Measurements from ENCODE around the gene ZNF423.

Gene ZNF423

DNA sequence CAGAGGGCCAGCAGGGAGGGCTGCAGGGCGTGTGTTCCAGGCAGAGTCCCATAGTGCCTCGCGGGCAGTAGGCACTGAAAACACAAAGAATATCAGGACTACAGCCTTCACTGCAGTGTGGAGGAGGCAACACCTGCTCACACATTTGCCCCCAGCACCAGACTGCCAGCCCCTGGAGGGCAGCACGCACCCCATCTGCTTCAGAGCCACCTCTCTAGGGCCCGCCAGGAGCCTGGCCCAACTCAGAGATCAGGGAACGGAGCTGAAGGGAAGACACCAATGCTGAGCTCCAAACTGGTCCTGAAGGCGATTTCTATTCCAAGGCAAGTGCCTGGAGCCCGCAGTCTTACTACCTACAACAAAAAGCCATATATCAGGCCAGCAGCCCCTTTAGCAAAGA, 130.3 kb downstream of the ZNF423 start:
- H3K27ac ChIP-seq (ENCODE audit: low read depth, low read length) = no peak overlapping the region
- no peaks in the 10 kb centered on the region for H3K27me3 ChIP-seq (ENCODE audit: control insufficient read depth, insufficient read depth, low read length)
- no peaks in the 10 kb centered on the region for H3K9me3 ChIP-seq (ENCODE audit: control insufficient read depth, insufficient read depth, low read length)
- no peak overlapping the region for H3K9ac ChIP-seq (ENCODE audit: low read depth, low read length)
- no peak overlapping the region for H3K4me3 ChIP-seq (ENCODE audit: low read depth, low read length)
- H3K4me1 ChIP-seq (ENCODE audit: control insufficient read depth, insufficient read depth, low read length) = no peaks in the 10 kb centered on the region
- H3K36me3 ChIP-seq (ENCODE audit: control insufficient read depth, insufficient read depth, low read length) = peaks cover 14% of the 10 kb centered on the region

DNA sequence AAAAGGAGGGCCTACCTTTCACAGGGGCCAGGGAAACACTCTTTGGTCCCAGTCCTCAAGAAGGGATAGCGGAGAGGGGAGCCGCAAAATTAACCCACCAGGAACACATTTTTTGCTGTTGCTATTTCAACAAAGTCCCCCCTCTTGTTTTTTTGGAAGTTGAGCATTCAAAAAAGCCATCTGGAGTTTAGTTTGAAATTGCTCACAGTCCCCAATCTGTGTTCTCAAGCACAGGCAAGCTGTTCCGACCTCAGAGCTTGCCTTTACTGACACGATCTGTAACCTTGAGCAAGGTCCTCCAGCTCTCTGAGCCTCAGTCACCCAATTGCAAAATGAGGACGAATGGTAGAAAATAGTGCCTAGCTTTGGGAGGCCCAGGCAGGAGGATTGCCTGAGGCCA, 131.1 kb downstream of the ZNF423 start:
- no peaks in the 10 kb centered on the region for H3K27me3 ChIP-seq (ENCODE audit: control insufficient read depth, insufficient read depth, low read length)
- H3K4me3 ChIP-seq (ENCODE audit: low read depth, low read length) = no peak overlapping the region
- H3K9ac ChIP-seq (ENCODE audit: low read depth, low read length) = no peak overlapping the region

DNA sequence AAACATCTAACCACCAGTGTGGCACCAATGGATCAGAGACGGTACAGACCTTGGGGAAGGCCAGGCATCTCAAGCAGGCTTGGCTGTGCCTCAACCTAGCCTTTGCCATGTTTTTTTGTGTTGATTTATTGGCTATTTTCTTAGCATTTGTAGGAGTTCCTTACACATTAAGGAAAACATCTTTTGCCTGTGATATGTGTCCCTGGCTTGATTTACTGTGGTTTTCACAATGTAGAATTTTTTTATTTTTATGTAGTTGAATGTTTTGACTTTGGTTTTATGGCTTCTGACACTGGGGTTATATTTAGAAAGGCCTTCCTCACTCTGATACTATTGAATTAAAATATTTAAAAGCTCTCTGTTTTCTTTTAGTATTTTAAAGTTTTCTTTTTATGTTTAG, 132.6 kb downstream of the ZNF423 start:
- Histone ChIP-seq H3K4me3 (ENCODE audit: low read depth, low read length) (no peak overlapping the region), H3K9me3 (ENCODE audit: control insufficient read depth, insufficient read depth, low read length) (no peaks in the 10 kb centered on the region), H3K4me1 (ENCODE audit: control insufficient read depth, insufficient read depth, low read length) (no peaks in the 10 kb centered on the region), H3K27ac (ENCODE audit: low read depth, low read length) (no peak overlapping the region), H3K9ac (ENCODE audit: low read depth, low read length) (no peak overlapping the region), H3K36me3 (ENCODE audit: control insufficient read depth, insufficient read depth, low read length) (0 out of 2 replicates have a peak, but pooled peaks cover 3% of the 10 kb centered on the region), H3K27me3 (ENCODE audit: control insufficient read depth, insufficient read depth, low read length) (no peaks in the 10 kb centered on the region)

More for the DNA sequence above, 131.1 kb downstream of the ZNF423 start:
- Histone ChIP-seq H3K27ac (ENCODE audit: low read depth, low read length) (no peak overlapping the region), H3K4me1 (ENCODE audit: control insufficient read depth, insufficient read depth, low read length) (no peaks in the 10 kb centered on the region), H3K9me3 (ENCODE audit: control insufficient read depth, insufficient read depth, low read length) (no peaks in the 10 kb centered on the region), H3K36me3 (ENCODE audit: control insufficient read depth, insufficient read depth, low read length) (peaks cover 5% of the 10 kb centered on the region)

DNA sequence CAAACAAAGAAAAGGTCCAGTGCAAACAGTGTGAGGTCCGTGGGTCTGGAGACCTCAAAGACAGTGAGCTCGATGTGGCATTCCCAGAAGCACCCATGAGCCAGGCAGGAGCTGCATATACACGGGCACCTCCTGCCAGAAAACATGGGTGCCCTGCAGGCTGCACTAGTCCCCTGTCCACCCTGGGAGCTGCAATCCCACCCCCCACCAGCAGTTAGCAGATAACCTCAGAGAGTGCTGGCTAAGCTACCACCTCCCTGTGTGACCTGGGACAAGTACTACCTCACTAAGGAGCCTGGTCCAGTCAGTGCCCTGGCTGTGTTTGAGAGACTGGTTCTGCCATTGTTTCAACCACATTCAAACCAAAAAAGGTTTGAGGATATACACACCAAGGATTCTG, 135.7 kb downstream of the ZNF423 start:
- no peak overlapping the region for H3K27ac ChIP-seq (ENCODE audit: low read depth, low read length)
- no peaks in the 10 kb centered on the region for H3K27me3 ChIP-seq (ENCODE audit: control insufficient read depth, insufficient read depth, low read length)
- no peaks in the 10 kb centered on the region for H3K9me3 ChIP-seq (ENCODE audit: control insufficient read depth, insufficient read depth, low read length)
- H3K4me3 ChIP-seq (ENCODE audit: low read depth, low read length) = no peak overlapping the region
- H3K36me3 ChIP-seq (ENCODE audit: control insufficient read depth, insufficient read depth, low read length) = no peaks in the 10 kb centered on the region
- no peak overlapping the region for H3K9ac ChIP-seq (ENCODE audit: low read depth, low read length)
- H3K4me1 ChIP-seq (ENCODE audit: control insufficient read depth, insufficient read depth, low read length) = no peaks in the 10 kb centered on the region; the same call in 1 of the 2 replicates

DNA sequence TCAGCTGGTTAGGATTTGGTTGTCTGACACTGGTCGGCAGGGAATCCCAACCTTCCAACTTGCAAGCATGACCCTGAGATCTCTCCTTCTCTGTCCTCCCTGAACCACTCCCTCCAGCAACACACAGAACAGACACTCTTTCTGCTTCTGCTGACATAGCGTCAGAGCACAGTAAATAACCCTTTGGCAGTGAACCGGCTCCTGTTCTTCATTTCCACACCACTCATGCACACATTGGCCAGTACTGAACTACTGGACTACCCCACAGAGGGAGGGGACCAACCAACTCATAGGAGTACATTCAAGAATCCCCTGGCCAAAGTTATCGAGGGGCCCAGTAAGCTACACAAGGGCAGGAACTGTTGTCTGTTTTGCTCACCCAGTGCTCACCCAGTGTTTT, 138.2 kb downstream of the ZNF423 start:
- H3K4me3 ChIP-seq (ENCODE audit: low read depth, low read length) = no peak overlapping the region
- H3K27me3 ChIP-seq (ENCODE audit: control insufficient read depth, insufficient read depth, low read length) = no peaks in the 10 kb centered on the region
- H3K36me3 ChIP-seq (ENCODE audit: control insufficient read depth, insufficient read depth, low read length) = no peaks in the 10 kb centered on the region
- H3K9me3 ChIP-seq (ENCODE audit: control insufficient read depth, insufficient read depth, low read length) = no peaks in the 10 kb centered on the region
- no peak overlapping the region for H3K9ac ChIP-seq (ENCODE audit: low read depth, low read length)
- peaks cover 12% of the 10 kb centered on the region; the same call in 1 of the 2 replicates for H3K4me1 ChIP-seq (ENCODE audit: control insufficient read depth, insufficient read depth, low read length)
- no peak overlapping the region for H3K27ac ChIP-seq (ENCODE audit: low read depth, low read length)

DNA sequence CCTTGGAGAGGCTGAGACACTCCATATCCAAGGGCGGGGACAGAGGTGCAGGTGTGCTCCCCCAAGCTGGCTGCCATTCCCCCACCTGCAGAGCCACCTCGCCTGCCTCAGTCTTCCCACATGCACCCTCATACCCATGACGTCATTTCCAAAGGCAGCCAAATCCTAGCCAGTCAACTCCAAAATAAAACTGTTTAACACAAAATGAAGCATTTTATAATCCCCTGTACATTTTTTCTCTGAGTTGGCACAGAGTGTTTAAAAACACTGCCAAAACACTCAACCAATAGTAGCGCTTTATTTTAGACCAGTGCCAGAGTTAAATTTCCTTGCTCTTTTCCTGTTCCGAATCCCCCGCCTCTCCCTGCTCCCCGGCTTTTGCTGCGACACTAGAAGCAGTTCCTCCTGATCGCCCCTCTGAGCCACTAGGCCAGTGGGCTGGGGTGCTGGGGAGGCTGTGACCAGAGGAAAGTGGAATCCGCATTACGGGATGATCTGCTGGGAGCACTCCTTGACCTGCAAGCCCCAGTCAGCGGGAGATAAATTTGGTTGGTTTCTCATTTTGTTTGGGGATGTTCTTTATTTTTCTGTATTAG, 139.5 kb downstream of the ZNF423 start:
- Histone ChIP-seq H3K9ac (ENCODE audit: low read depth, low read length) (no peak overlapping the region), H3K36me3 (ENCODE audit: control insufficient read depth, insufficient read depth, low read length) (no peaks in the 10 kb centered on the region), H3K9me3 (ENCODE audit: control insufficient read depth, insufficient read depth, low read length) (no peaks in the 10 kb centered on the region), H3K4me3 (ENCODE audit: low read depth, low read length) (no peak overlapping the region), H3K4me1 (ENCODE audit: control insufficient read depth, insufficient read depth, low read length) (peaks cover 17% of the 10 kb centered on the region; the same call in 1 of the 2 replicates), H3K27ac (ENCODE audit: low read depth, low read length) (no peak overlapping the region), H3K27me3 (ENCODE audit: control insufficient read depth, insufficient read depth, low read length) (no peaks in the 10 kb centered on the region)

DNA sequence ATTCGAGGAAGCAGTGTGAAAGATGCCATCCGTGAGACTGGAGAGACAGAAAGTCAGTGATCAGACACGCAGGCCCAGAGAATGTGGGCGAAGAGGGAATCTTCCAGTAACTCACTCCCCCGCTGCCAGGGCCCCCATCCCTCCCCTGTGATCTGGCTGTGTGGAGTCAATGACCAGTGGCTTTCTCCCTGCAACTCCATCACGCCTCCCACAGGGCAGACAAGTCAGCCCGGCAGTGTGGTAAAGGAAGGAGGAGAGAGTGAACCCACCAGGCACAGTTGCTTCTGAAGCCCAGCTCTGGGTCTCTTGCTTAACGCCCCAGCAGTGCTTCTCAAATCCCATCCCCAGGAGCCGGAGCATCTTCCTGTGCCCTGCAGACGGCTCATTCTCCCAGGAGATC, 142.1 kb downstream of the ZNF423 start:
- Histone ChIP-seq H3K9me3 (ENCODE audit: control insufficient read depth, insufficient read depth, low read length) (no peaks in the 10 kb centered on the region), H3K27me3 (ENCODE audit: control insufficient read depth, insufficient read depth, low read length) (no peaks in the 10 kb centered on the region), H3K9ac (ENCODE audit: low read depth, low read length) (no peak overlapping the region), H3K4me3 (ENCODE audit: low read depth, low read length) (no peak overlapping the region), H3K4me1 (ENCODE audit: control insufficient read depth, insufficient read depth, low read length) (peaks cover 24% of the 10 kb centered on the region), H3K36me3 (ENCODE audit: control insufficient read depth, insufficient read depth, low read length) (no peaks in the 10 kb centered on the region), H3K27ac (ENCODE audit: low read depth, low read length) (no peak overlapping the region)

DNA sequence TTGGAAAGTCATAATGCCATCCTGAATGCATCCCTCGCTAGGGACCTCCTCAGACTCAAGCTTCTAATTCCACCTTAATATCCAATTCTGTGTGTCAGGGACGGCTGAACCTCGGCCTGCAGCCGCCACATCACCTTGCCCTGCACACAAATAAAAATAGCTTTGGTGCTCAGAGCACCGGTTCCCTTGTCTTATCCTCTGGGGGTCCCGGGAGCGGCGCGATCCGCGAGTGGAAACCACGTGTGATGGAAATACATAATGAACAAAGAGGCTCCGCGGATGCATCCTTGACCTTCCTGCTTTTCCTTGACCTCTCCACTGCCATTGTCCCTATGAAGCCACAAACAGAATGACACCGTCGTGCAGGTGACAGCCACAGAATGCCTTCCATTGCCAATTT, 143.4 kb downstream of the ZNF423 start:
- Histone ChIP-seq H3K36me3 (ENCODE audit: control insufficient read depth, insufficient read depth, low read length) (no peaks in the 10 kb centered on the region), H3K4me1 (ENCODE audit: control insufficient read depth, insufficient read depth, low read length) (peaks cover 25% of the 10 kb centered on the region), H3K4me3 (ENCODE audit: low read depth, low read length) (no peak overlapping the region), H3K9ac (ENCODE audit: low read depth, low read length) (no peak overlapping the region; the same call in 1 of the 2 replicates), H3K27ac (ENCODE audit: low read depth, low read length) (no peak overlapping the region), H3K9me3 (ENCODE audit: control insufficient read depth, insufficient read depth, low read length) (no peaks in the 10 kb centered on the region), H3K27me3 (ENCODE audit: control insufficient read depth, insufficient read depth, low read length) (no peaks in the 10 kb centered on the region)

DNA sequence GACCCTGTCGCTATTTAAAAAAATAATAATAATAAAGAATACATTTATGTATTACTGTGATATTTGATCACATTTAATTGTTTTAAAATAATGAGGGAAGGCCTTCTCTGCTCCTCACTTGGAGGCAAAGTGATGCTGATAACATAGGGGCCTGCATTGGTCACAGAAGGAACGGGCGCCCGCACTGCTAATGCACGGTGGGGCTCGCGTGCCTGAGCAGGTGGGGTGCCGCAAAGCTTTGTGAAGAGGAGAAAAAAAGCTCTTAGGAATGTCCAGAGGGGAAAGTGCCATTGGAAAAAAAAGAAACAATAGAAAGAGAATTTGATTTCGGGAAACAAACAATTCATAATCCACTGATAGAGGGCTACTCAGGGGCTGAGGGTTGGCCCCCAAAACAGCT, 143.8 kb downstream of the ZNF423 start:
- peaks cover 25% of the 10 kb centered on the region for H3K4me1 ChIP-seq (ENCODE audit: control insufficient read depth, insufficient read depth, low read length)
- H3K4me3 ChIP-seq (ENCODE audit: low read depth, low read length) = no peak overlapping the region
- H3K27me3 ChIP-seq (ENCODE audit: control insufficient read depth, insufficient read depth, low read length) = no peaks in the 10 kb centered on the region
- H3K9ac ChIP-seq (ENCODE audit: low read depth, low read length) = no peak overlapping the region
- H3K27ac ChIP-seq (ENCODE audit: low read depth, low read length) = no peak overlapping the region
- H3K36me3 ChIP-seq (ENCODE audit: control insufficient read depth, insufficient read depth, low read length) = no peaks in the 10 kb centered on the region
- no peaks in the 10 kb centered on the region for H3K9me3 ChIP-seq (ENCODE audit: control insufficient read depth, insufficient read depth, low read length)

DNA sequence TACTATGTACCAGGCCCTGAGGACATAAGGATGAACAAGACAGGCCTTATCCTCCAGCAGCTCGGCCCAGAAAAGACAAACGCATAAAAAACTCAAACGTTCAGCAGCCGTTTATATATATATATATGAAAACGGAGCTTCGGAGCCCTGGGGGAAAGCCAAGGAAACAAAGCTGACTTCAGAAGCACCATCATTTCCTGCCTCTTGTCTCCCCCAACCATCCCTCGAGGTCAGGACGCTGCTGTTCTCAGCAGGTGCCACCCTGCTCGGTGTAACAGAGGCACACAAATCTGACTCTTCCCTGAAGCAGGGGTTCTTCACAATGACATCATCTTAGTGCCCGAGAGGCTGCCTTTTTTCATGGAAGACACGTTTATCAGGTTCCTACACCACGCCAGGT, 146.9 kb downstream of the ZNF423 start:
- Histone ChIP-seq H3K4me3 (ENCODE audit: low read depth, low read length) (no peak overlapping the region), H3K27me3 (ENCODE audit: control insufficient read depth, insufficient read depth, low read length) (no peaks in the 10 kb centered on the region), H3K9ac (ENCODE audit: low read depth, low read length) (no peak overlapping the region), H3K9me3 (ENCODE audit: control insufficient read depth, insufficient read depth, low read length) (no peaks in the 10 kb centered on the region), H3K36me3 (ENCODE audit: control insufficient read depth, insufficient read depth, low read length) (no peaks in the 10 kb centered on the region), H3K27ac (ENCODE audit: low read depth, low read length) (no peak overlapping the region), H3K4me1 (ENCODE audit: control insufficient read depth, insufficient read depth, low read length) (peaks cover 32% of the 10 kb centered on the region)

DNA sequence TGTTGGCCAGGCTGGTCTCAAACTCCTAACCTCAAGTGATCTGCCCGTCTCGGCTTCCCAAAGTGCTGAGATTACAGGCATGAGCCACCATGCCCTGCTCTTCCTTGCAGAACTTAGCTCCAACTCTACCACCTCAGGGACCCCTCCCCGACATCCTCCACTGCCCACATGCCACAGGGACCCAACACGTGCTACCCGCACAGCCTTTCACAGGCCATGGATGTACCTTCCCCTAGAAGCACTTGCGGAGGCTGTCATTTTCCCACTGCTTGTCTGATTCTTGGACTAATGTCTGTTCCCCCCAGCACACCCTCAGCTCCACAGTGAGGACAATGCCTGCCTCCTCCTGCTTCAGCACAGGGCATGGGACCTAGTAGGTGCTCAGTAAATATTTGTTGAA, 147.4 kb downstream of the ZNF423 start:
- H3K27me3 ChIP-seq (ENCODE audit: control insufficient read depth, insufficient read depth, low read length) = no peaks in the 10 kb centered on the region
- no peaks in the 10 kb centered on the region for H3K9me3 ChIP-seq (ENCODE audit: control insufficient read depth, insufficient read depth, low read length)
- H3K4me1 ChIP-seq (ENCODE audit: control insufficient read depth, insufficient read depth, low read length) = peaks cover 33% of the 10 kb centered on the region
- H3K4me3 ChIP-seq (ENCODE audit: low read depth, low read length) = no peak overlapping the region
- H3K9ac ChIP-seq (ENCODE audit: low read depth, low read length) = no peak overlapping the region
- no peaks in the 10 kb centered on the region for H3K36me3 ChIP-seq (ENCODE audit: control insufficient read depth, insufficient read depth, low read length)
- no peak overlapping the region for H3K27ac ChIP-seq (ENCODE audit: low read depth, low read length)

Measured in HUES48 (cell line).